ENCODE measurements around the gene DHRSX.
"Not testable (repeated sequence)": the region's sequence is repeated elsewhere in the genome, so short reads cannot be mapped to it uniquely, and the experiment has no call there.

DNA sequence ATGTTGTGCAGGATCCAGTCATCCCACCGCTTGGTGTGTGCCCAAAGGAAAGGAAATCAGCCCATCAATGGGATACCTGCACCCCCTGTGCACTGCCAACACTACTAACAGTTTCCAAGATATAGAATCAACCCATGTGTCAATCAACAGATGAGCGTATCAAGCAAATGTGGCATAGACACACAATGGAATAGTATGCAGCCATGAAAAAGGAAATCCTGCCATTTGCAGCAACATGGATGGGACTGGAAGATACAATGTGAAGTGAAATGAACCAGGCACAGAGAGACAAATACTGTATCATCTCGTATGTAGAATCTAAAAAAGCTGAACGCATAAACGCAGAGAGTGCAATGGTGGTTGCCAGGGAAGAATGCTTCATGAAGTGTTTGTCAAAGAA, 20.8 kb downstream of the DHRSX start:
- TF ChIP-seq CTCF, EP300, POLR2A (IDR thresholded peaks at IDR 0.05): not testable (repeated sequence)
